ENCODE measurements around the gene LARP1.
"Not testable (repeated sequence)": the region's sequence is repeated elsewhere in the genome, so short reads cannot be mapped to it uniquely, and the experiment has no call there.

The LARP1 gene

DNA sequence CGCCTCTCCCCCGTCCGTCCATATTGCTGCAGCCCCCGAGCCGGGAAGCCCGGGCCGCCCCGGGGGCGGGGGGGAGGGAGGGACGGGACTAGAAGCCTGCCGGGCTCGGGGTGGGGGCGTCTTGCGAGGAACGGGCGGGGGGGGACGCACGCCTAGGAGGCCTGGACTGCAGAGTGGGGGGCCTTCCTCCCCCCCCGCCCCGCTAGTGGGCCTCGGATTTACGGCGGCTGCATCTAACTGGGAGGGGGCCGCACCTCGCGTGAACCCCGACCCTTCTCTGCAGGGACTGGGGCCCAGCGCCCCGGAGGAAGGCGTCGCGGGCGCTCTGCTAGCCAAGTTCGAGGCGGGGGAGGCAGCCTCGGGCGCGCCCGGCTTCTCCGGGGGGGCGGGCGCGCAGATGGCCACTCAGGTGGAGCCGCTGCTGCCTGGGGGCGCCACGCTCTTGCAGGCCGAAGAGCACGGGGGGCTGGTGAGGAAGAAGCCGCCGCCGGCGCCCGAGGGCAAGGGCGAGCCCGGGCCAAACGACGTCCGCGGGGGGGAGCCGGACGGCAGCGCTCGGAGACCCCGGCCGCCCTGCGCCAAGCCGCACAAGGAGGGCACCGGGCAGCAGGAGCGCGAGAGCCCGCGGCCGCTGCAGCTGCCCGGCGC, at the start of gene LARP1:
Gene LARP1, plus strand, starts transcription at position 17 of the 648 bp plus-strand sequence. Its CDS starts 381 bp downstream, at position 398.
- peak; percentile 93 for DNase-seq

- DNase-seq, result no peak
These were observed 48.8 kb upstream of the LARP1 start for GRCh38 chr5:154706416-154706815.

GRCh38 chr5:154707641-154708040, 47.5 kb upstream of the LARP1 start:
- no peak for DNase-seq

DNA sequence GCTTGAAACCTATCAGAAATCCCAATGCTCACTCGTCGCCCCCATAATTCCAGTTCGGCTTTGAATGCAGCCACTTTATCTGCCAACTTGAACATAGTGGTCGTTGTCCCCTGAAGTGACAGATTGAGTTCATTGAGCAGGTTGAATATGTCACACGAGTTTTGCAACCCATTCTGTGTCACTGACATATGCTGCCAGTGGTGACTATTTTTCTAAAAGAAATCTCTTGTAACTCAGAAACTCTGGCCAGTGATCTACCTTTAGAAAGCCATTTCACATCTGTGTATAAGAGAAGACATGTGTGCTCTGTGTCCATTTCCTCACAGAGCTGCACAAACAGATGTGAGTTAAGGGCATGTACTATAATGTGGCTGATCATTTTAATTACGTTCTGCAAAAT, 47.0 kb upstream of the LARP1 start:
- DNase-seq, result no peak

DNA sequence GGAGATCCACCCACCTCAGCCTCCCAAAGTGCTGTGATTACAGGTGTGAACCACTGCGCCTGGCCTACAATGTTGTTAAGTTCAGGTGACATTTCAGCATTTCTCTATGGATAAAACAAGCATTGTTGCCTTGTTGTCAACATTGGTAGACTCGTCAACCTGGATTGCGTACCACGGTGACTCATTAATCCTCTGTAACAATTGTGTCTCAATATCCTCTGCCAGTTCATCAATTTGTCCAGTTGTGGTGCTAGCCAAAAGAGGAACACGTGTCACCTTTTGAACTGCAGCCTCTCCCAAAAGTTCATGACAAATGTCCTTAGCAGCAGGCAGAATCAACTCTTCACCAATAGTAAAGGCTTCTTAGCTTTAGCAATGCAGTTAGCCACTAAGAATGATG, 46.3 kb upstream of the LARP1 start:
- no peak for DNase-seq

DNA sequence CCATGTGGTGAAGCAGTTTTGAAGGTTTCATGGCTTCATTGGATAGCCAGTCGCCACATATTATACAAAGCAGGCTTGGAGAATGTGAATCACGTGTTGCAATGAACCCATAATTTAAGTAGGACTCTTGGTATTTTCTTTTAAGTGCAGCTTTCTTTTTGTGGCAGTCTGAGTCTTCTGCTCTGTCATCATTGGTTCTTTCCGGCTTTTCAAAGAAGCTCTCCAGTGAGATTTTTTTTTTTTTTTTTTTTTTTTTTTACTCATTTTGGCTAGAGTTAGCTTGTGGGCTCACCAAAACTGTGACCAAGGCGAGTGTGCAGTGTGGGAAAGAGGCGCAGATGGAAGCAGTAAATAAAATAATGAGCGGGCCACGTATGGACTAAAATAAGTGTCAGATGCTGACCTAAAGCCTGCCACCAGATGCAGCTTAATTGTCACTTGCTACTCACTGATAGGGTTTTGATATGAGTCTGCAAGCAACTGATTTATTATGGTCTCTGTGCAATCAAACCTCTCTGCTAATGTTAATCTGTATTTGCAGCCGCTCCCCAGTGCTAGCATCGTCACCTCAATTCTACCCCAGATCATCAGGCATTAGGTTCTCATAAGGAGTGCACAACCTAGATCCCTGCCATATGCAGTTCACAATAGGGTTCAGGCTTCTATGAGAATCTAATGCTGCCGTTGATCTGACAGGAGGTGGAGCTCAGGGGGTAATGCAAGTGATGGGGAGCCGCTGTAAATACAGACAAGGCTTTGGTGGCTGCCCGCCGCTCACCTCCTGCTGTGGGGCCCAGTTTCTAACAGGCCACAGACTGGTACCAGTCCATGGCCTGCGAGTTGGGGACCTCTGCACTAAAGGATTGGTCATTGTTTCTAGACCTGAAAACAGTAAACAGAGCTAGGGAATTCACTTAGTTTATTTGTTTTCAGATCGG, 45.5 kb upstream of the LARP1 start:
- DNase-seq, result no peak

- peak; percentile 98 for DNase-seq
These were observed 42.4 kb upstream of the LARP1 start for GRCh38 chr5:154712518-154713437.

DNA sequence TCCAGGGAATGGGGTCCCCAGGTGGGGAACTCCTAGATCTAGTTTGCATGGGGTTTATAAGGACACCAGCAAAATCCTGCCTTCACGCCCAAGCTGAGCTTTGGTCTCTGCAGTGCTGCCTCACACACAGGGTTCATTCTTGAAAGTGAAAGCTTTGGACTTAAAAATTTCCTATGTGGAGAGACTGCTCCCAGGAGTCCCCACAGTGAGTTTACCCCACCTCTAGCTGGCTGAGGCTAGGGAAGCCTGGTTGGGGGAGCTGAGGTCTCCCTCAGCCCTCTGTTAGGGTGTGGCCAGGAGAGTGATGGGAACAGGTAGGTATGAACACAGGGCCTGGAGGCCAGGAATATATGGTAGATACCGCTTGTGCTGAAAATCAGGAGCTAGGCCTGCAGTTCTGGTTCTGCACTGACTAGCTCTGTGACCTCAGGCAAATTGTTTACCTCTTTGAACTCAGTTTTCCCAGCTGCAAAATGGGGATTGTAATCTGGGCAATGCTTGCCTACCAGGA, 41.5 kb upstream of the LARP1 start:
- peak; percentile 63 for DNase-seq

- DNase-seq, result peak; percentile 53
These were observed 40.8 kb upstream of the LARP1 start for GRCh38 chr5:154714266-154714986.

DNA sequence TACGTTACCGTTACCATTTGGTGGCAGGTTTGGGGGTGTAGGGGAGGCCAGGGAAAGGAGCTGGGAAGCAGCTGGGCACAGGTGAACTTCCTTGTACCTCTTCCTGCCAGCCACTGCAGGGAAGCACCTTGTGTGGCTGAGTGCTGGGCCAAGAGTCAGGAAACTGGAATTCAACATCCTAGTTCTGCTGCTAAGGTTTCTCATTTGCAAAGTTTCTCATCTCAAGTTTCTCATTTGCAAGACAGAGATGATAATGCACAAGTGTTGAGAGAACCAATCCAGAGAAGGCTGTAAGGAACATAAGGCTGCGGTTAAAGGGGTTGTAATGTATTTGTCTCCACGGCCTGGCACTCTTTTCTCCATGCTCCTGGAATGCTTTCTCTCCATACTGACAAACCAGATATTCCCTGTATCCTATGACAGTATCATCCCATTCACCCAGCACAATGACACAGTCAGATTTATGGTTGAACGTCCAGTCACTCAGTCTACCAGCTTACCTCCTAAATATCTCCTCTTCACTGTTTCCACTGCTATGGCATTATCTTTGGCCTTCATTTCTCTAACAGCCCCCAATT, 33.6 kb upstream of the LARP1 start:
- DNase-seq, result peak; percentile 20

DNA sequence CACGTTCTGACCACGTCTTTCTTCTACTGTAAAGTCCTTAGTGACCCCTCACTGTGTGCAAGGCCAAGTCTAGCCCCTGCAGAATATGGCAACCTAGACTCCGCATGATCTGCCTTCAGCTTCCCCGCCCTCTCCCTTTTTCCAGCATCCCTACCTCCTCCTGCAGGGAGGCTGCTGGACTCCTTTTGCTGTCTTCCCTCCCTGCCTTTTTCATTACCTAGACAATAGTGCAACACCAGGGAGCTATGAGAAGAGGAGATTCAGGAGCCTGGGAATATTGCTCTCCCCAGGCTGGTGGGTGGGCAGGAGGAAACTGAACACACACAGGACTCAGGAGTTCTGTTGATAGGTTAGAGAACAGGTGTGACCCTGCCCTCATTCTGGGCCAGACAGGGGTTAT, 33.1 kb upstream of the LARP1 start:
- peak; percentile 68 for DNase-seq

GRCh38 chr5:154722936-154723335, 32.2 kb upstream of the LARP1 start:
- no peak for DNase-seq

GRCh38 chr5:154723740-154724505, 31.3 kb upstream of the LARP1 start:
- peak; percentile 42 for DNase-seq

DNA sequence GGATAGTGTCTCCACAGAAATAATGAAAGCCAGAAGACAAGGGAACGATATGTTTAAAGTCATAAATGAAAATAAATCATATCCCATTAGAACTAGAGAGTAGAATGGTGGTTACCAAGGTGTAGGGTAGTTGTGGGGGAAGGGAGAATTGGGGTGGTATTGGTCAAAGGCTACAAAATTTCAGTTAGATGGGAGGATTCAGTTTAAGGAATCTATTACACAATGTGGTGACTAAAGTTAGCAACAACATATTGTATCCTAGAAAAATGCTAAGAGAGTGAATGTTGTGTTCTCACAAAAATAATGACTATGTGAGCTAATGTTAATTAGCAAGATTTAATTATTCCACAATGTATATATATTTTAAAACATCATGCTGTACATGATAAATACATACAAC, 27.8 kb upstream of the LARP1 start:
- DNase-seq, result no peak

DNA sequence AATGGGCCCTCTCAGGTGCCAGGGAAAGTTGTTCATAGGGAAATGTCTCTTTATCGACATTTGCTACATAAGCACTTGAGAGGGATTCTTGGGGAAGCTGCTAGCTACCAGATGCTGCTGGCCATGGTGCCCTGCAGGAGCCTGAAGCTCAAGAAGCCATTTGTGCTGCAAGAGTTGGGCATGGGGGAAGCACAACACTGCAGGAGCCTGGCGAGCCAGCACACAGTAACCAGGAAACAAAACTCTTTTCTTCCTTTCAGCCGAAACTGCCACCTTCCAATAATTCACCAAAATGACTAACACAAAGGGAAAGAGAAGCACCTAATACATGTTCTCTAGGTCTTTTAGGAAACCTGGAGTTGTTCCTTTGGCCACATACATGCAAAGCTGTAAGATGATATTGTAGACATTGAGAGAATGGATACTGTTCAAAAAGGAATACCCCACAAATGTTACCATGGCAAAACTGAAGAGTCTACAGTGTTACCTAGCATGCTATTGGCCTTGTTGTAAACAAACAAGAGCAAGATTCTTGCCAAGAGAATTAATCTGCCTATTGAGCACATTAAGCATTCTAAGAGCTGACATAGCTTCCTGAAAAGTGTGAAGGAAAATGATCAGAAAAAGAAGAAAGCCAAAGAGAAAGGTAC, 26.1 kb upstream of the LARP1 start:
- no peak for DNase-seq

- DNase-seq, result peak; percentile 60
These were observed 25.6 kb upstream of the LARP1 start for GRCh38 chr5:154729613-154730012.

DNA sequence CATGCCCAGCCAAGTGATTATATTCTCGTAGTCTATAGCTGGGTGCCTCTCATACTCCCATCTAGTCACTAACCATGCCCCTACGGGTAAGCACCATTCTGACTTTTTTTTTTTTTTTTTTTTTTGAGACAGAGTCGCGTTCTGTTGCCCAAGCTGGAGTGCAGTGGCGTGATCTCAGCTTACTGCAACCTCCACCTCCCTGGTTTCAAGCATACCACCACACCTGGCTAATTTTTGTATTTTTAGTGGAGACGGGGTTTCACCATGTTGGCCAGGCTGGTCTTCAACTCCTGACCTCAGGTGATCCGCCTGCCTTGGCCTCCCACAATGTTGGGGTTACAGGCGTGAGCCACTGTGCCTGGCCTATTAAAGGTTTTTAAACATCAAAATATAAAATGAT, 24.4 kb upstream of the LARP1 start:
- DNase-seq, result not testable (repeated sequence)

DNA sequence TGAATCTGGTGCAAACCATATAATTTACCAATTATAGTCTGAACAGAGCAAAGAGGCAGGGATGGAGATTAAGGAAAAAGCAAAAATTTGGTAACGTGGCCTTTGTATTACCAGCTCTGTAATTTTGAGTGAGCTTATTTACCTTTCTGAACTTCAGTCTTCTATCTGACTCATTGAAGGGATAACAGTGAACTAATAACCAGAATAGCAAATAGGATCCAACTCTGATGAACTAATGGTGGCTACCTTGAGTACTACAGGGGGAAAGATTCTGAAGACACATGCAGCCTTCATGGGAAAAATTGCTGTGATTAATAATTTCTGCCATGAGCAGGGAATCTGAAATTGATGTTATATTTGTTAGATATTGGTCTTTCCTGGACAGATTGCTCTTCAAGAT, 23.0 kb upstream of the LARP1 start:
- DNase-seq, result no peak

- no peak for DNase-seq
These were observed 20.6 kb upstream of the LARP1 start for GRCh38 chr5:154734370-154735248.

Data from NCI-H69 (cell line).